Choroid plexus epithelial cell (primary cell): ENCODE measurements around the gene CHAMP1.

Source experiments
- DNase-seq: peaks from one replicate; pipeline ENCODE4 v3.0.0-alpha.2; 2010; ENCODE audit warnings: low read depth
- H3K4me3 ChIP-seq: 2 replicates; pipeline ENCODE4 v1.5.1; 2011; ENCODE audit warnings: low read depth, mild to moderate bottlenecking, control low read depth, low read length, moderate library complexity
- CTCF ChIP-seq: conservative IDR thresholded peaks from 2 replicates; pipeline ENCODE4 v1.5.1; 2011; ENCODE audit warnings: low read depth, mild to moderate bottlenecking, control low read depth, inconsistent platforms, low read length, moderate library complexity

Gene CHAMP1

GRCh38 chr13:114272977-114273376 lies 41.3 kb upstream of the CHAMP1 start:
- DNase-seq, result no peak
- no peak overlapping the region for H3K4me3 ChIP-seq
- no peak for TF ChIP-seq CTCF

- H3K4me3 ChIP-seq, result no peak overlapping the region
- no peak for TF ChIP-seq CTCF
- DNase-seq, result no peak
Observed at GRCh38 chr13:114275304-114275703, 39.0 kb upstream of the CHAMP1 start.

DNA sequence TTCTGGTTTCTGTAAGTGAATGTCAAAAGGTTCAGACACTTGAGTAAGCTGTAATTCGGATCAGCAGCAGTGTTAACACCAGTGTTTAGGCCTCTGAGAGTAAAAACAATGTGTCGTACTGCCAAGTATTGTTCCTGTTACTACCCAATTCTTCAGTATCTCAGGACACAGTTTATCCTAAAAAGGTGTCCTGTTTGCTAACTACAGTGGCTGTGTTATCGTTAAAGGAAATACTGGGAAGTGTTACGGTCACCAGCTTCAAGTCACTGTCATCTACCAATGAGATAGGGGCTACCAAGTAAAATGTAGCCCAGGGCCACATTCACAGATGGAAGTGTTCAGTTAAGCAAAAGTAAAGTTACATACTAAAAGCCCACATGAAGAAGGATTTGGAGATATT lies 35.2 kb upstream of the CHAMP1 start:
- TF ChIP-seq CTCF, result no peak
- H3K4me3 ChIP-seq, result no peak overlapping the region

DNA sequence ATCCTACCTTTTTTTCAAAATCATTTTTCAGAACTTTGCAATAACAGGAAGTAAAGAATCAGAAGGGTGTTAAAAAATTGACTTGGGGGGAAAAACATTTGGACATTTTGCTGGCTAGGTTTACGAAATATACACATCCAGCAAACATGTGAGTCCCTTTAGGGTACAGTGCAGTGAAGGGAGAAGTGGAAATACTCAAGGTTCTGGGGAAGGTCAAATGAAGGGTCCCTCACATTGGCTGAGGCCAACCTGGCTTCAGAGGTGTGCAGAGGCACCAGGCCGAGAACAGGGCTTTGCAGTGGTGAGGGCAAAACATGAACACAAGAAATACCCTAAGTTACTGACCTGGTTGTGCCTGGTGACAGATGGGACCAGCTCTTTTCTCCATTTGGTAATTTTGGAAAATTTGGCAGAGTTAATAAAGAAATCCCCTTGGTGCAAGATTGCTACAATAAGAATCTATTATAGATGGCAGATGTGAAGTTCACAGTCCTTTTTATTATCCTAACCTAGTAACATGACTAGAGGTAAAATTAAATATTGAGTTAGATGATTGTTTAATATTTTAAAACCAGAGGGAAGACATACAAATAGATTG lies 34.4 kb upstream of the CHAMP1 start:
- TF ChIP-seq CTCF, result no peak
- DNase-seq, result no peak
- no peak overlapping the region for H3K4me3 ChIP-seq

More for the DNA sequence above, 35.2 kb upstream of the CHAMP1 start:
- no peak for DNase-seq

- H3K4me3 ChIP-seq, result peak within 1 kb of the TSS; percentile 84
- DNase-seq, result peak; percentile 96
- no peak for TF ChIP-seq CTCF
Observed at GRCh38 chr13:114281351-114282040, 32.8 kb upstream of the CHAMP1 start, which contains the start of gene UPF3A. TSS of gene UPF3A (plus strand) at chr13:114281601. CDS start at chr13:114281640, 39 bp downstream.

DNA sequence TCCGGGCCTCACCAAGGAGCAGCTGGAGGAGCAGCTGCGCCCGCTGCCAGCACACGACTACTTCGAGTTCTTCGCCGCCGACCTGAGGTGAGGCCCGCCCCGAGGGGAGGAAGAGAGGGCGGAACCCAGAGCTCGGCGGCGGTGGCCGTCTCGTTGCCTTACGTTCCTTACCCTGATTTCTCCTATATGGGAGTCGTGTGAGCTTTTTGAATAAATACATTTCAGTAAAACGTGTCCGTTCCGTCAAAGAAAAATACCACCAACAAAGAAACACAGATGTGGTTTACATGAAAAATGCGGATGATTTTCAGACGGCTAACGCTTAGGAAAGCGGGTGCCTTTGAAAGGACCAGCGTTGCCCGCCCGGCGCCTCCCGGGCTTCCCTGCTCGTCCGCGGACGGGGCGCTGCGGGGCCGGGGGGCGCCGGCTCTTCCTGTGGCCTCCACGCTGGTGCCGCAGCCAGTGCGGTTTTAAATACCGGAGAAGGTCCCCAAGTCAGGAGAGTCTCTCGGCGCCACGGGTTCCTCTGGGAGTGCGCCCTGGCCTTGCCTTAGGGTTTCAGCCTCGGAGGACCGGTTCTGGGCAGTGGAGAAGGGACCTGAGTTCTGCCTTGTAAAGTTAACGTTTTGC lies 32.1 kb upstream of the CHAMP1 start:
- DNase-seq, result no peak
- no peak for TF ChIP-seq CTCF
- H3K4me3 ChIP-seq, result peak overlapping the region; percentile 84
